Peyer's patch (tissue), 4 donors: ENCODE data around the gene INTS6. TPM values are rescaled to one million over a fixed set of nuclear protein-coding genes. Genes with fewer than 3 reads are reported as not detected.

Experiments
- DNase-seq, 3 donors: peaks; one replicate each; pipeline ENCODE4 v3.0.0-alpha.2; 2017 to 2019
- H3K27ac ChIP-seq, 4 donors: fragments of 200-600 bp; sonication (generic); one replicate each; pipeline ENCODE4 v1.5.1; 2016 to 2019
- H3K27me3 ChIP-seq, 2 donors: fragments of 200-600 bp; sonication (generic); one replicate each; pipeline ENCODE4 v1.5.1; 2019
- H3K36me3 ChIP-seq, 3 donors: fragments of 200-600 bp; sonication (generic); one replicate each; pipeline ENCODE4 v1.5.1; 2016 to 2019
- H3K4me1 ChIP-seq, 4 donors: fragments of 200-600 bp; sonication (generic); one replicate each; pipeline ENCODE4 v1.5.1; 2016 to 2019
- H3K4me3 ChIP-seq, 4 donors: fragments of 200-600 bp; sonication (generic); 1 replicate in 3 of 4; 2 replicates in 1 of 4; pipeline ENCODE4 v1.5.1; 2016 to 2019; ENCODE audit warnings: mild to moderate bottlenecking in 1 of 4
- H3K9me3 ChIP-seq, 4 donors: fragments of 200-600 bp; sonication (generic); one replicate each; pipeline ENCODE4 v1.5.1; 2016 to 2019; ENCODE audit warnings: mild to moderate bottlenecking in 1 of 4
- CTCF ChIP-seq, 6 experiments: fragments of 450-650 bp in 4 of 6; fragments of 200-600 bp in 2 of 6; sonication (generic) in 1 of 6; IDR thresholded peaks; one replicate each; pipeline ENCODE4 v1.5.1; 2017 to 2019; ENCODE audit warnings: antibody characterized with exemption in 6 of 6, mild to moderate bottlenecking in 3 of 6, moderate library complexity in 1 of 6
- POLR2A ChIP-seq, 2 donors: fragments of 450-650 bp; IDR thresholded peaks; one replicate each; pipeline ENCODE4 v1.5.1; 2017; ENCODE audit warnings: antibody characterized with exemption in 2 of 2, mild to moderate bottlenecking in 2 of 2, moderate library complexity in 2 of 2
- total RNA-seq, 4 donors: library from RNA; depleted of rRNA; stranded (reverse); fragments of >200 nt; gene quantifications; one replicate each; pipeline ENCODE4 v1.1.0, GENCODE V29; 2016

INTS6 gene
- total RNA-seq, 4 donors from 2014 or later: 28.9 to 46.4 (median 33.5) TPM

DNA sequence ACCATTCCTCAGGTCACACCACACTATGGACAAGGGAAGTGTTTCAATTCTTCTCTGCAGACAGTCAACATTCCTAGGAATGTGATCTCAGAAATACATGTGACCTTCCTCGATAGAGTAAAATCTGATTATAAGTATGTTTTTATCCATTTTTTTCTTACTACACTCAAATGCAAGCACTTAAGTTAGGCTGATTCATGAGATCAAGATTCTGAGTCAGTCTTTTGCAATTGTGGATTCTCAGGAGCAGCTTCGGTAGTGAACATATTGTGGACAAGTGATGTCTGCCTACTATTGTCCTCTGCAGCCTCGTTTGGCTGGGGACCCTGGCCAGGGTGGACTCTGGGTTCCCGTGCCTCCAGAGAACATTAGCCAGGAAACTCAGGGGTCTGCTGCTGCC, 110.1 kb downstream of the INTS6 start:
- TF ChIP-seq POLR2A (IDR thresholded peaks at IDR 0.05): no peak
- TF ChIP-seq CTCF (IDR thresholded peaks at IDR 0.05): no peak
- H3K27me3 ChIP-seq: no peaks in the 10 kb centered on the region
- H3K4me1 ChIP-seq: no peaks in the 10 kb centered on the region
- no peaks in the 10 kb centered on the region for H3K9me3 ChIP-seq
- no peak overlapping the region for H3K4me3 ChIP-seq
- no peak for DNase-seq
- H3K36me3 ChIP-seq: no peaks in the 10 kb centered on the region
- H3K27ac ChIP-seq: no peak overlapping the region

GRCh38 chr13:51341791-51342190, 111.0 kb downstream of the INTS6 start:
- H3K9me3 ChIP-seq: no peaks in the 10 kb centered on the region
- no peak for DNase-seq
- H3K36me3 ChIP-seq: no peaks in the 10 kb centered on the region
- H3K27me3 ChIP-seq: no peaks in the 10 kb centered on the region
- no peak overlapping the region for H3K4me3 ChIP-seq
- no peak overlapping the region for H3K27ac ChIP-seq
- no peaks in the 10 kb centered on the region for H3K4me1 ChIP-seq
- TF ChIP-seq CTCF (IDR thresholded peaks at IDR 0.05) (no peak), POLR2A (IDR thresholded peaks at IDR 0.05) (no peak)

- Histone ChIP-seq H3K4me1 (no peaks in the 10 kb centered on the region), H3K27me3 (no peaks in the 10 kb centered on the region)
Observed at GRCh38 chr13:51341232-51341631, 111.6 kb downstream of the INTS6 start.

DNA sequence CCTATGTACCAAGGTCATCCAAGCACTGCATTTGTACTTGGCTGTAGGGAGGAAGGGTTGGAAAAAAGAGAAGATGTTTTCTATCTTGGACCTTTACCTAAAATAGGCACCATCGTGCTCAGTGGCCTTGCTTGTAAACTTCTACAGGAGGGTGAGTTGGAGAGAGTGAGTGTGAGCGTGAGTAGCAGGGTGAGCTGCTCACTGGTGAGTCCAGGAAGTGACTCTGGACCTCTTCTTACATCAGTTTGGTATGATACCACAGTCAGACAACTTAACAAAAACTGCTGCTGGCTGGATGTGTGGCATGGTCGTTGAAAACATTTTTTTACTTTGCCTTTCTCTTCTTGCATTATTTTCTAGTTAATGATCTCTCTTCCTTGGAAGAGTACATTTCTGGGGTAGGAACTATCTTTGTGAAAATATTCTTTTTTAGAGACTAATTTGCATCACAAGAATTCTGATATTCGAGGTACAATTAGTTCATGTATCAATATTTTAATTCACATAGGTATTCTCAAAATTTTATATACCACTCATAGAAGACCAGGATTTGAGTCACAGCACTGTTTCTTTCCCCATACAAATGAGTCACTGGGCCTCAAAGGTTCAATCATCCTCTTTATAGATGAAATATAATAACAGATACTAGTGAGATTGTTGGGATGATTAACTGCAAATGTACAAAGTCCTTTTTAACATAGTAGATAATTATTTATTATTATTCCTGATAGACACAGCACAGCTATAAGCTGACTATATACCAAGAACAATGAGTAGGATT, 112.7 kb downstream of the INTS6 start:
- TF ChIP-seq POLR2A (IDR thresholded peaks at IDR 0.05) (no peak), CTCF (IDR thresholded peaks at IDR 0.05) (no peak)
- no peak overlapping the region for H3K27ac ChIP-seq
- H3K36me3 ChIP-seq: no peaks in the 10 kb centered on the region
- H3K27me3 ChIP-seq: no peaks in the 10 kb centered on the region
- no peaks in the 10 kb centered on the region for H3K4me1 ChIP-seq
- no peak for DNase-seq
- H3K4me3 ChIP-seq: no peak overlapping the region
- no peaks in the 10 kb centered on the region for H3K9me3 ChIP-seq

More at GRCh38 chr13:51341232-51341631, 111.6 kb downstream of the INTS6 start:
- TF ChIP-seq CTCF (IDR thresholded peaks at IDR 0.05) (no peak), POLR2A (IDR thresholded peaks at IDR 0.05) (no peak)
- Histone ChIP-seq H3K27ac (no peak overlapping the region), H3K9me3 (no peaks in the 10 kb centered on the region), H3K36me3 (no peaks in the 10 kb centered on the region), H3K4me3 (no peak overlapping the region)
- DNase-seq: no peak

DNA sequence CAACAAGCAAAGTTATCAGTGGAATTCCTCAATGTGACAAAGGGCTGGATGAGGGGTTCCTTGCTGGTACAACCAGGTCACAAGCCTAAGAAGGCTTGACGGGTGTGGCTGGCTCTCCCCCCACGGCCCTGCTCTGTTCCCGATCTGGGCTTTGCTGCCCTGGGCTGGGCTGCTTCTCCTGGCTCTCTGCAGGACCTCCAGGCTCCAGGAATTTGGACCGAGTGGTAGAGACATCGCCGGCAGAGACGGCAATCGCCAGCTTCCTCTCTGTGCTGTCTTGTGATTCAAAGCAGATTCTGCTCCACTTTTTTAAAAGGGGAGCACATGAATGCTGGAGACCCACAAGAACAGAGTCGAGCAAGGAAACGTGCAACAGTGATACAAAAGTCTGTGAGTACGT, 113.5 kb downstream of the INTS6 start, which contains the start of gene SERPINE3:
Gene SERPINE3, plus strand, starts transcription at position 338 of the 400 bp plus-strand sequence. CDS start 1,401 bp downstream, outside the sequence.
- Histone ChIP-seq H3K27me3 (no peaks in the 10 kb centered on the region), H3K27ac (no peak within 1 kb of the TSS), H3K9me3 (no peaks in the 10 kb centered on the region), H3K36me3 (no peaks in the 10 kb centered on the region), H3K4me1 (no peaks in the 10 kb centered on the region), H3K4me3 (no peak within 1 kb of the TSS)
- DNase-seq: no peak
- TF ChIP-seq POLR2A (IDR thresholded peaks at IDR 0.05) (no peak), CTCF (IDR thresholded peaks at IDR 0.05) (no peak)
